ENCODE results near the gene GFRA1. TPM values are rescaled to one million over a fixed set of nuclear protein-coding genes. Genes with fewer than 3 reads are reported as not detected.

Gene GFRA1
- total and polyA plus RNA-seq, 2 of the 4 experiments (the other 2 are of a cell fraction): 9.1 to 9.3 TPM

DNA sequence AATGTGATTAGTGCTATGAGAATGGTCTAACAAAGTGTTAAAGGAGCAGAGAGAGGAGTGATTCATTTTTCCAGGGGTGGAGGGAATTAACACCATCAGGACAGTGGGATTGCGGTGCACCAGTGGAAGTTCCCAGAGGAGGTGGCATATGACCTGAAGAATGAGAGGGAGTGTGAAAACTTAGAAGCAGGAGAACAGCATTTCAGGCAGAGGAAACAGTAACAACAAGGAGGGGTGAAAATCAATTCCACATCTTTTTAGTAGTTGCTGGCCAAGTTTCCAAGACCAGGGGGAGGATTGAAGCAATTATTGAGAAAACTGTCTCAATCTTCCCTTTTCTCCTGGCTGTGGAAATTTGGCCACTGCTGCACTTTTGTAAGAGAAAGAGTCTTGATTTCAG, 27.5 kb upstream of the GFRA1 start:
- Histone ChIP-seq H3K23ac (ENCODE audit: low read depth, low read length) (no peak overlapping the region), H3K79me1 (ENCODE audit: low read depth in 1 of 2, low read length in 2 of 2) (no peaks in the 10 kb centered on the region), H3K4ac (ENCODE audit: low read depth, low read length) (no peak overlapping the region), H2AK9ac (replicated peaks; ENCODE audit: low read depth, low read length, poor library complexity) (no peak overlapping the region), H3K27ac (ENCODE audit: insufficient read depth, low read length) (no peak overlapping the region), H4K91ac (ENCODE audit: insufficient read depth, low read depth, low read length) (no peak overlapping the region), H4K20me1 (ENCODE audit: insufficient read depth, low read length) (no peaks in the 10 kb centered on the region), H2BK15ac (ENCODE audit: low read depth, low read length) (no peak overlapping the region), H3K27me3 (ENCODE audit: control insufficient read depth, insufficient read depth, low read length) (no peaks in the 10 kb centered on the region), H2AFZ (replicated peaks; ENCODE audit: low read length, poor library complexity) (no peak overlapping the region), H3K4me3 (ENCODE audit: insufficient read depth, low read depth, low read length) (no peak overlapping the region), H3K9me3 (ENCODE audit: control insufficient read depth, insufficient read depth, low read length) (no peaks in the 10 kb centered on the region), H3K9ac (ENCODE audit: low read depth, low read length) (no peak overlapping the region), H3K4me1 (ENCODE audit: control insufficient read depth, insufficient read depth, low read length) (no peaks in the 10 kb centered on the region), H4K8ac (ENCODE audit: low read depth in 2 of 2, low read length in 2 of 2) (no peak overlapping the region), H3K14ac (replicated peaks; ENCODE audit: low read depth, low read length) (no peak overlapping the region), H3K18ac (ENCODE audit: low read depth, low read length) (no peak overlapping the region), H3K4me2 (ENCODE audit: low read depth, low read length) (no peak overlapping the region), H3K36me3 (ENCODE audit: control insufficient read depth, insufficient read depth, low read length) (no peaks in the 10 kb centered on the region), H2AK5ac (ENCODE audit: low read depth, low read length) (no peak overlapping the region), H3K56ac (ENCODE audit: extremely low read depth, insufficient read depth, low read length) (no peak overlapping the region), H2BK20ac (ENCODE audit: low read depth, low read length) (no peak overlapping the region), H2BK5ac (ENCODE audit: low read depth, low read length, poor library complexity, severe bottlenecking) (no peak overlapping the region), H4K5ac (ENCODE audit: low read depth, low read length) (no peak overlapping the region), H2BK120ac (ENCODE audit: low read depth, low read length) (no peak overlapping the region), H3K9me1 (ENCODE audit: insufficient read depth, low read length) (no peaks in the 10 kb centered on the region)
- no TSS peak for BruUV-seq (replicated peaks)
- TF ChIP-seq RFX5 (IDR thresholded peaks at IDR 0.05; ENCODE audit: low read depth, low read length): no peak
- TF ChIP-seq CEBPB (IDR thresholded peaks at IDR 0.05; ENCODE audit: low read depth, low read length): no peak
- TF ChIP-seq MXI1 (IDR thresholded peaks at IDR 0.05; ENCODE audit: borderline replicate concordance, low read depth, low read length): no peak
- TF ChIP-seq BHLHE40 (IDR thresholded peaks at IDR 0.05; ENCODE audit: low read depth, low read length): no peak
- TF ChIP-seq MAFK (IDR thresholded peaks at IDR 0.05; ENCODE audit: low read depth, low read length): no peak
- no peak for TF ChIP-seq FOS (IDR thresholded peaks at IDR 0.05; ENCODE audit: low read depth, low read length)
- TF ChIP-seq POLR2A (IDR thresholded peaks at IDR 0.05; ENCODE audit: low read depth, low read length): no peak
- TF ChIP-seq MAZ (IDR thresholded peaks at IDR 0.05; ENCODE audit: borderline replicate concordance, low read depth, low read length): no peak
- TF ChIP-seq CHD1 (IDR thresholded peaks at IDR 0.05; ENCODE audit: low read depth, low read length): no peak
- no peak for TF ChIP-seq RAD21 (IDR thresholded peaks at IDR 0.05; ENCODE audit: low read length)
- no peak for TF ChIP-seq ELK1 (IDR thresholded peaks at IDR 0.05; ENCODE audit: borderline replicate concordance, low read depth, low read length)
- TF ChIP-seq, protein P1, sequence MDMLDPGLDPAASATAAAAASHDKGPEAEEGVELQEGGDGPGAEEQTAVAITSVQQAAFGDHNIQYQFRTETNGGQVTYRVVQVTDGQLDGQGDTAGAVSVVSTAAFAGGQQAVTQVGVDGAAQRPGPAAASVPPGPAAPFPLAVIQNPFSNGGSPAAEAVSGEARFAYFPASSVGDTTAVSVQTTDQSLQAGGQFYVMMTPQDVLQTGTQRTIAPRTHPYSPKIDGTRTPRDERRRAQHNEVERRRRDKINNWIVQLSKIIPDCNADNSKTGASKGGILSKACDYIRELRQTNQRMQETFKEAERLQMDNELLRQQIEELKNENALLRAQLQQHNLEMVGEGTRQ (IDR thresholded peaks at IDR 0.05; ENCODE audit: low read depth, low read length): no peak
- TF ChIP-seq NFE2L2 (IDR thresholded peaks at IDR 0.05; ENCODE audit: low read depth, low read length): no peak
- TF ChIP-seq CTCF (conservative IDR thresholded peaks at IDR 0.05; ENCODE audit: low read depth, low read length): no peak
- no peak for TF ChIP-seq RCOR1 (IDR thresholded peaks at IDR 0.05; ENCODE audit: insufficient replicate concordance, low read length)
- no peak for TF ChIP-seq SMC3 (IDR thresholded peaks at IDR 0.05; ENCODE audit: low read depth, low read length)
- POLR2A ChIA-PET (ENCODE audit: unreplicated experiment): no interaction called here
- CTCF ChIA-PET: interaction anchor here (0.7 kb wide), 1 partner anchor 571 kb away, joined by 6 read pairs; no protein-coding TSS in a partner anchor
- intact Hi-C loops (cut with micrococcal nuclease): no loop called here
- 40% methylated on average over 1 of the region's 1 CpG; no CpG with 5 or more reads in 1 of the 2 experiments for WGBS, 2 experiments (ENCODE audit: extremely low coverage in 2 of 2, insufficient read length in 1 of 2)
- ATAC-seq (ENCODE audit: low read depth): no peak
- DNase-seq: no peak
- dilution Hi-C loops (cut with HindIII; ENCODE audit: low sequenced_read_pairs, unreplicated experiment): no loop called here
- in situ Hi-C loops (cut with MboI; ENCODE audit: low sequenced_read_pairs): no loop called here
